Activated naive CD4-positive, alpha-beta T cell treated with anti-CD3 and anti-CD28 coated beads for 36 hours (primary cell): ENCODE results near the gene SFXN3. TPM values are rescaled to one million over a fixed set of nuclear protein-coding genes. Genes with fewer than 3 reads are reported as not detected.

Experiments
- CTCF ChIA-PET: fragments of 350-600 bp; sonication (Branson Sonifier 250); formaldehyde crosslinking; loops from one replicate; lab custom pipeline; 2021; ENCODE audit warnings: antibody characterized with exemption; lab: Charles Lee
- DNase-seq: peaks from one replicate; pipeline ENCODE4 v3.0.0-alpha.2; 2020
- H3K27ac Mint-ChIP-seq: one replicate; pipeline ENCODE4 v1.8.0; 2021; ENCODE audit warnings: mild to moderate bottlenecking, mixed read lengths
- H3K27me3 Mint-ChIP-seq: one replicate; pipeline ENCODE4 v1.8.0; 2021; ENCODE audit warnings: low read depth, mixed read lengths
- H3K36me3 Mint-ChIP-seq: one replicate; pipeline ENCODE4 v1.8.0; 2021; ENCODE audit warnings: low read depth, mixed read lengths
- H3K4me1 Mint-ChIP-seq: one replicate; pipeline ENCODE4 v1.8.0; 2021; ENCODE audit warnings: low read depth, mixed read lengths
- H3K4me3 Mint-ChIP-seq: one replicate; pipeline ENCODE4 v1.8.0; 2021; ENCODE audit warnings: mild to moderate bottlenecking, moderate library complexity, mixed read lengths
- H3K9me3 Mint-ChIP-seq: one replicate; pipeline ENCODE4 v1.8.0; 2021; ENCODE audit warnings: mixed read lengths
- intact Hi-C: fragments of 100-400 bp; cut with micrococcal nuclease; formaldehyde crosslinking; loops from one replicate; pipeline ENCODE4 v1.15.1; 2023
- total RNA-seq, 2 experiments: library from RNA; stranded (reverse); gene quantifications; one replicate each; pipeline ENCODE4 v1.2.3, GENCODE V29; 2021

SFXN3 gene
- total RNA-seq, 2 experiments from 2014 or later = 15.7 to 17.1 TPM

GRCh38 chr10:101020427-101021075, 10.5 kb upstream of the SFXN3 start:
- DNase-seq = no peak
- CTCF ChIA-PET = interaction anchor here (1.7 to 7.2 kb wide), 3 partner anchors 22 to 121 kb away, joined by 6 to 94 read pairs (median 20); partner anchors contain the start of gene LZTS2
- Mint-ChIP-seq H3K36me3 (no peaks in the 10 kb centered on the region), H3K4me3 (no peak overlapping the region), H3K27ac (no peak overlapping the region), H3K4me1 (peaks cover 6% of the 10 kb centered on the region), H3K27me3 (peaks cover 32% of the 10 kb centered on the region), H3K9me3 (no peaks in the 10 kb centered on the region)
- intact Hi-C loops = no loop called here

- intact Hi-C loops = no loop called here
- Mint-ChIP-seq H3K4me1 (peaks cover 6% of the 10 kb centered on the region), H3K9me3 (no peaks in the 10 kb centered on the region), H3K27ac (no peak overlapping the region), H3K36me3 (no peaks in the 10 kb centered on the region), H3K27me3 (peaks cover 30% of the 10 kb centered on the region), H3K4me3 (no peak overlapping the region)
- no peak for DNase-seq
- CTCF ChIA-PET = no interaction called here
These were observed 9.8 kb upstream of the SFXN3 start for GRCh38 chr10:101021239-101021638.

GRCh38 chr10:101021692-101022251, 9.3 kb upstream of the SFXN3 start:
- no peak overlapping the region for H3K27ac Mint-ChIP-seq
- H3K9me3 Mint-ChIP-seq = no peaks in the 10 kb centered on the region
- H3K4me1 Mint-ChIP-seq = peaks cover 6% of the 10 kb centered on the region
- intact Hi-C loops = no loop called here
- no peak overlapping the region for H3K4me3 Mint-ChIP-seq
- CTCF ChIA-PET = no interaction called here
- no peaks in the 10 kb centered on the region for H3K36me3 Mint-ChIP-seq
- no peak for DNase-seq
- H3K27me3 Mint-ChIP-seq = peaks cover 25% of the 10 kb centered on the region

- no peak for DNase-seq
- peaks cover 14% of the 10 kb centered on the region for H3K27me3 Mint-ChIP-seq
- intact Hi-C loops = no loop called here
- H3K27ac Mint-ChIP-seq = no peak overlapping the region
- H3K4me3 Mint-ChIP-seq = no peak overlapping the region
- H3K9me3 Mint-ChIP-seq = no peaks in the 10 kb centered on the region
- no peaks in the 10 kb centered on the region for H3K36me3 Mint-ChIP-seq
- peaks cover 6% of the 10 kb centered on the region for H3K4me1 Mint-ChIP-seq
- CTCF ChIA-PET = interaction anchor here (1.0 kb wide), 1 partner anchor 8 kb away, joined by 4 read pairs; no protein-coding TSS in a partner anchor
These were observed 7.9 kb upstream of the SFXN3 start for GRCh38 chr10:101022967-101023705.

- Mint-ChIP-seq H3K36me3 (no peaks in the 10 kb centered on the region), H3K9me3 (no peaks in the 10 kb centered on the region), H3K4me3 (no peak overlapping the region), H3K4me1 (peaks cover 2% of the 10 kb centered on the region), H3K27ac (peak overlapping the region; percentile 12), H3K27me3 (no peaks in the 10 kb centered on the region)
- intact Hi-C loops = no loop called here
- DNase-seq = no peak
- CTCF ChIA-PET = interaction anchor here (1.8 to 7.8 kb wide), 2 partner anchors 11 to 30 kb away, joined by 4 to 88 read pairs; no protein-coding TSS in a partner anchor
These were observed 3.8 kb upstream of the SFXN3 start for GRCh38 chr10:101027106-101027720.

GRCh38 chr10:101028446-101029337, 2.3 kb upstream of the SFXN3 start:
- Mint-ChIP-seq H3K36me3 (no peaks in the 10 kb centered on the region), H3K27ac (no peak overlapping the region), H3K9me3 (no peaks in the 10 kb centered on the region), H3K27me3 (no peaks in the 10 kb centered on the region), H3K4me3 (no peak overlapping the region), H3K4me1 (peaks cover 12% of the 10 kb centered on the region)
- DNase-seq = no peak
- intact Hi-C loops = no loop called here
- CTCF ChIA-PET = interaction anchor here (0.7 to 7.8 kb wide), 5 partner anchors 12 to 31 kb away, joined by 3 to 88 read pairs (median 3); no protein-coding TSS in a partner anchor

GRCh38 chr10:101029520-101030295, 1.3 kb upstream of the SFXN3 start:
- H3K4me3 Mint-ChIP-seq = no peak overlapping the region
- no peaks in the 10 kb centered on the region for H3K36me3 Mint-ChIP-seq
- intact Hi-C loops = no loop called here
- H3K27ac Mint-ChIP-seq = no peak overlapping the region
- H3K27me3 Mint-ChIP-seq = no peaks in the 10 kb centered on the region
- no peaks in the 10 kb centered on the region for H3K9me3 Mint-ChIP-seq
- no peak for DNase-seq
- H3K4me1 Mint-ChIP-seq = peaks cover 12% of the 10 kb centered on the region
- CTCF ChIA-PET = interaction anchor here (0.7 to 7.8 kb wide), 7 partner anchors 10 to 32 kb away, joined by 3 to 88 read pairs (median 6); no protein-coding TSS in a partner anchor

- Mint-ChIP-seq H3K4me1 (peaks cover 12% of the 10 kb centered on the region), H3K36me3 (no peaks in the 10 kb centered on the region), H3K9me3 (no peaks in the 10 kb centered on the region), H3K27ac (no peak overlapping the region), H3K27me3 (no peaks in the 10 kb centered on the region), H3K4me3 (peak overlapping the region; percentile 73)
- intact Hi-C loops = loop anchor here (1.0 kb wide), 4 partner anchors 30 to 117 kb away; partner anchors contain the start of genes MRPL43 and TWNK
- DNase-seq = no peak
- CTCF ChIA-PET = interaction anchor here (0.9 to 7.8 kb wide), 11 partner anchors 9 to 112 kb away, joined by 3 to 88 read pairs (median 6); no protein-coding TSS in a partner anchor
These were observed 422 bp upstream of the SFXN3 start for GRCh38 chr10:101030496-101031127.

GRCh38 chr10:101031796-101032636, 982 bp downstream of the SFXN3 start:
- peaks cover 12% of the 10 kb centered on the region for H3K4me1 Mint-ChIP-seq
- peak overlapping the region; percentile 73 for H3K4me3 Mint-ChIP-seq
- peak; percentile 81 for DNase-seq
- intact Hi-C loops = loop anchor here (1.0 kb wide), 5 partner anchors 10 to 119 kb away; partner anchors contain the start of genes MRPL43 and TWNK
- CTCF ChIA-PET = interaction anchor here (0.8 to 7.8 kb wide), 12 partner anchors 10 to 110 kb away, joined by 3 to 88 read pairs (median 8); no protein-coding TSS in a partner anchor
- H3K36me3 Mint-ChIP-seq = peaks cover 3% of the 10 kb centered on the region
- H3K27me3 Mint-ChIP-seq = no peaks in the 10 kb centered on the region
- peak overlapping the region; percentile 68 for H3K27ac Mint-ChIP-seq
- H3K9me3 Mint-ChIP-seq = no peaks in the 10 kb centered on the region
